ENCODE measurements around the gene TLNRD1.

- TF ChIP-seq POLR2A (IDR thresholded peaks at IDR 0.05) (no peak), CTCF (IDR thresholded peaks at IDR 0.05 in 4 of 5, conservative IDR thresholded peaks at IDR 0.05 in 1 of 5) (no peak)
Observed at GRCh38 chr15:81000144-81000623, 539 bp upstream of the TLNRD1 start.

Measured in gastrocnemius medialis (tissue), 4 donors.